Spinal cord (tissue), 10 donors: ENCODE measurements around the gene OR6N1. TPM values are rescaled to one million over a fixed set of nuclear protein-coding genes. Genes with fewer than 3 reads are reported as not detected.

Experiments used
- DNase-seq, 6 donors: peaks; one replicate each; pipeline versions ENCODE4 v3.0.0 to v3.0.0-alpha.2; 2013 to 2015; ENCODE audit warnings: low spot score in 6 of 6, low read depth in 4 of 6
- H3K27ac ChIP-seq: one replicate; pipeline ENCODE4 v1.5.1; 2013; ENCODE audit warnings: low read depth, low read length, control low read depth
- H3K27me3 ChIP-seq: one replicate; pipeline ENCODE4 v1.6.1; 2013; ENCODE audit warnings: low read length; ENCODE audit not compliant: control insufficient read depth, insufficient read depth
- H3K36me3 ChIP-seq: one replicate; pipeline ENCODE4 v1.6.1; 2013; ENCODE audit warnings: low read length; ENCODE audit not compliant: control insufficient read depth, insufficient read depth
- H3K4me1 ChIP-seq: one replicate; pipeline ENCODE4 v1.6.1; 2013; ENCODE audit warnings: low read length; ENCODE audit not compliant: control insufficient read depth, insufficient read depth
- H3K4me3 ChIP-seq: one replicate; pipeline ENCODE4 v1.5.1; 2013; ENCODE audit warnings: low read depth, low read length, control low read depth
- H3K9me3 ChIP-seq: one replicate; pipeline ENCODE4 v1.6.1; 2013; ENCODE audit warnings: low read length; ENCODE audit not compliant: control insufficient read depth, insufficient read depth
- WGBS: methylation state at CpG from one replicate; pipeline ENCODE4 v1.1.5; 2013; ENCODE audit warnings: missing lambda C conversion rate; ENCODE audit not compliant: insufficient coverage; 5-methylcytosine and 5-hydroxymethylcytosine counted together
- polyA plus RNA-seq, 2 donors: library from polyadenylated mRNA; unstranded; fragments of 120-200 nt; gene quantifications; one replicate each; pipeline ENCODE4 v1.2.1, GENCODE V29; 2013; ENCODE audit not compliant: insufficient read length in 2 of 2
- total RNA-seq, 2 donors: library from RNA; depleted of rRNA in 1 of 2; stranded (reverse); fragments of 120-200 nt in 1 of 2; fragments of >200 nt in 1 of 2; gene quantifications; one replicate each; pipeline versions ENCODE4 v1.2.3 to v1.2.4, GENCODE V29; 2013 to 2014
- donor health status: healthy.

OR6N1 gene
- total and polyA plus RNA-seq, 4 donors, result not detected

DNA sequence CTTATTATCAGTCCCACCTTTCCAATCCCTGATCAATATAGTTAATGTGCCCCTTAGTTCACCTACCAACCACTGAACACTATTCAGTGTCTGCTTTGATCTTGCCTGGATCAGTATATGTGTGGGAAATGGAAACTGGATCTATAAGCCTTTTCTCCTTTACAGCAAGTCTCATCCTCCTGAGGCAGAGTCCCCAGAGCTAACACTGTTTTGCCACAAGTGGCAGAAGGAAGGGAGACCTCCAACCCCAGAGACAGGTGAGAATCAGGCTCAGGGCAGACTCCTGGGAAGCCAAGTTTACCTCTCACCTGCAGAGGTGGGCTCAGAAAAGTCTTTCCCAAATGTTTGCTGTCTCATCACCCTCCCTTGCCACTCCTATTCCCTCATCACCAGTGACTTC is 9.1 kb upstream of the OR6N1 start, which contains the start of gene OR6N2:
TSS of gene OR6N2 (minus strand) at position 101 of the 400 bp plus-strand sequence. CDS start 3,569 bp downstream, outside the sequence.
- DNase-seq, result no peak
- Histone ChIP-seq H3K27me3 (no peaks in the 10 kb centered on the region), H3K27ac (no peak within 1 kb of the TSS), H3K4me1 (no peaks in the 10 kb centered on the region), H3K36me3 (no peaks in the 10 kb centered on the region), H3K4me3 (no peak within 1 kb of the TSS), H3K9me3 (no peaks in the 10 kb centered on the region)

DNA sequence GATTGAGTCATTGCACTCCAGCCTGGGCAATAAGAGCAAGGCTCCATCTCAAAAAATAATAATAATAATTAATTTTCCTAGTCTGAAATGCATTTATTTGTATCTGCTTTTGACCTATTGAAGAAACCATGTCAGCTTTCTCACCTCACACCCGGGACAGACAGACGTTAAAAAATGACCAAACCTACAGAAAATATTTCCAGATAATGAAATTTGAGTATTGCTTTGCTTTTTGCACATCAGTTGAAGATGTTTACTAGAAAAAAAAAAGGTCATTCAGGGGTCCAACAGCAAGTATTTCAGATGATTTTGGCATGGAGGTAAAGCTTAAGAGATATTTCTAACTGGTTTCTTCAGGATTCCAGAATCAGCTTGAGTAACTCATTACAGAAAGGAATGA is 17.6 kb downstream of the OR6N1 start, which contains the start of gene OR6K6:
TSS of gene OR6K6 (plus strand) at position 301 of the 400 bp plus-strand sequence. CDS start 168 bp downstream, outside the sequence.
- H3K27me3 ChIP-seq, result no peaks in the 10 kb centered on the region
- no peaks in the 10 kb centered on the region for H3K4me1 ChIP-seq
- H3K9me3 ChIP-seq, result no peaks in the 10 kb centered on the region
- H3K27ac ChIP-seq, result no peak within 1 kb of the TSS
- H3K36me3 ChIP-seq, result no peaks in the 10 kb centered on the region
- no CpG with 5 or more reads among the region's 2 CpGs for WGBS
- no peak within 1 kb of the TSS for H3K4me3 ChIP-seq
- DNase-seq, result no peak

DNA sequence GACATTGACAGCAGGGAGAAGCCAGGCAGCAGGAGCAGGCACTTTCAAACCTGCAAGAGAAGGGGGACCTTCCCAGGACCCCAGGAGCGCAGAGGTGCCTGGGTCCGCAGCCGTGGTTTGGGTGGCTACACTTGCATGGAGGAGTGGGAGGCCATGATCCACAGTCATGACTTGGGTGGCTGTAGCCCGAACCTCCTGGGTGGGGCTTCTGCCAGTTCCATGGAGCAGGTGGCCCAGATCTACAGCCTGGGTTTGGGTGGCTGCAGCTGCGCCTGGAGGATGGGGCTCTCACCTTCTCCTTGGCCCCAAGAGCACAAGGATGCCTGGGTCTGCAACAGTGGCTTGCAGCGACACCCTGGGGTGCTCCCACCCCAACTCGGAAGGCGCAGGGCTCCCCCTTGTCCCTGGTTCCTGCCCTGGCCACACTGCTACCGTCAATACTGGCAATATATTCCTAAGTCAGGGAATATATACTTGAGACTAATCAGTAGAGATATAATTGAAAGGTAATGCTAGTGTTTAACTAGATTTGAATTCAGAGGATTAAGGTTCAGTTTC is 19.8 kb downstream of the OR6N1 start:
- no peaks in the 10 kb centered on the region for H3K4me1 ChIP-seq
- H3K9me3 ChIP-seq, result no peaks in the 10 kb centered on the region
- no peaks in the 10 kb centered on the region for H3K36me3 ChIP-seq
- no peak overlapping the region for H3K4me3 ChIP-seq
- H3K27me3 ChIP-seq, result no peaks in the 10 kb centered on the region
- DNase-seq, result no peak
- WGBS, result 92% methylated on average over 5 of the region's 9 CpGs
- no peak overlapping the region for H3K27ac ChIP-seq

DNA sequence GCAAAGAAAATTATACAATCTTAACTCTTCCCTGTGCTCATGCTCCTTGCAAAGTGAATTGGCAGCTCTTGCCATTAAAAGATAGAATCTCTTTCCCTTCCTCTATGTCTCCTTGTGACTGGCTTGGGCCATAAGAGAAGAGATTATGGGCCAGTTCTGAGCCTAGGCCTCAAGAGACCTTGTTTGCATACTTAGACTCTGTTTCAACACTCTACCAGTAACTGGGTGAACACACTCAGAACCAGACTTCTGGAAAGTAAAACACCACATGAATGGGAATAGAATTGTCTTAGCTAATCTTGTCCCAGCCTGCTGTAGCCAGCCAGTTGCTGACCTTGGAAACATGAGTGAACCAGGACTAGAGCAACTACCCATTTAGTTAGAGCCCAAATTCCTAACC is 36.1 kb downstream of the OR6N1 start:
- no peak for DNase-seq
- Histone ChIP-seq H3K36me3 (no peaks in the 10 kb centered on the region), H3K27me3 (no peaks in the 10 kb centered on the region), H3K9me3 (no peaks in the 10 kb centered on the region), H3K4me1 (no peaks in the 10 kb centered on the region), H3K27ac (no peak overlapping the region), H3K4me3 (no peak overlapping the region)

DNA sequence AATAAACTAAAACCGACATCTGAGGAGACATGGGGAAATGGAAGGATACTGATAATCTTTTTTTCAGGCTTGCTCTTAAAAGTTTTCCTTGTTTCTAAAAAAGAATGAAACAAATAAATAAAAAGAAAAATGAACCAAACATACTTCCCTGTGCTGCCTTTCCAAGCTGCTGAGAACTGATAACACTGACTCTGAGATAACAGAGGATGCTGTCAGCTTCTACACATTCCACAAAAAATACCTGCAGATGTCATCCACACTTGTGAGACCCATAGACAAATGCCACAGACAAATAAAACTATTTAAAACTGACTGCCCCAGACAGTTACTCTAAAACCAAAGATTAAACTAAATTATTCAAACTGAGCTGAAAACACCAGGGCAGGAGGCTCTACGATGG is 39.5 kb downstream of the OR6N1 start:
- no peaks in the 10 kb centered on the region for H3K27me3 ChIP-seq
- H3K4me1 ChIP-seq, result no peaks in the 10 kb centered on the region
- H3K4me3 ChIP-seq, result no peak overlapping the region
- no peak overlapping the region for H3K27ac ChIP-seq
- WGBS, result 69% methylated on average over 1 of the region's 2 CpGs
- no peaks in the 10 kb centered on the region for H3K36me3 ChIP-seq
- no peaks in the 10 kb centered on the region for H3K9me3 ChIP-seq
- no peak for DNase-seq

DNA sequence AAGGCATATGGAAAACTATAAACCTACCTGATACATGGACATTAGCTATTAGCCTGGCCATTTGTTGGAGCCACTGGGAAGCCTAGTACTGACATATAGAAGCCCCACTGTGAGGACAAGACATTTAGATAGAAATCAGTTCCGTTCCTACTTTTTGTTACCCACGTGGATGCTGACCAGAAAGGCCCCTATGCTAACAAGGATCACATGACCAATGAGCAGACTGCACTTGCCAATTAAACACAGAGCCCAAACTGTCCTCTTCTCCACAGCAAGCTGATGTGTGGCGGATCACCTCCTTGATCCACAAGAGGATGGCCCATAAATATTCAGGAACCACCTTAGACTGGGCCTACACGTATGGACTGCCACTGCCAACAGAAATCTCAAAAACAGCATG is 40.3 kb downstream of the OR6N1 start:
- Histone ChIP-seq H3K9me3 (no peaks in the 10 kb centered on the region), H3K27ac (no peak overlapping the region), H3K27me3 (no peaks in the 10 kb centered on the region), H3K36me3 (no peaks in the 10 kb centered on the region), H3K4me3 (no peak overlapping the region), H3K4me1 (no peaks in the 10 kb centered on the region)
- 77% methylated on average over 4 of the region's 4 CpGs for WGBS
- DNase-seq, result no peak

DNA sequence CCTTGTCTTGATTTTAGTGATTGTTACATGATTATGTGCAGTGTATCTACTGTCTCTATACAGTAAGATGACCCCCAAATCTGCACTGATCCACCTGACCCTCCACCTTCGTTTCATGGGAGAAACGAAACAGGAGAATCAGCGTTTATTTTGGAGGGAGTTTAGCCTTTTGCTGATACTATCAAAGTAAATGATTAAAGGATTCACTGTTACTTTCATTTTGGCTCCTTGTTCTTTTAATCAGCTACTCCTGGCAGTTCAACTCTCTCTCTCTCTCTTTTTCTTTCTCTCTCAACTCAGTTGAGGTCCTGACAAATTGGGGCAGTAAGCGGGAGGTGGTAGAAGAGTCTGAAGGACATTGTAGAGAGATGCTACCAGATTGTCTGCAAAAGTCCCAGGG is 41.5 kb downstream of the OR6N1 start:
- WGBS, result no CpG with 5 or more reads among the region's 4 CpGs
- DNase-seq, result no peak
- H3K9me3 ChIP-seq, result no peaks in the 10 kb centered on the region
- H3K4me3 ChIP-seq, result no peak overlapping the region
- H3K27me3 ChIP-seq, result no peaks in the 10 kb centered on the region
- no peaks in the 10 kb centered on the region for H3K36me3 ChIP-seq
- no peaks in the 10 kb centered on the region for H3K4me1 ChIP-seq
- no peak overlapping the region for H3K27ac ChIP-seq

DNA sequence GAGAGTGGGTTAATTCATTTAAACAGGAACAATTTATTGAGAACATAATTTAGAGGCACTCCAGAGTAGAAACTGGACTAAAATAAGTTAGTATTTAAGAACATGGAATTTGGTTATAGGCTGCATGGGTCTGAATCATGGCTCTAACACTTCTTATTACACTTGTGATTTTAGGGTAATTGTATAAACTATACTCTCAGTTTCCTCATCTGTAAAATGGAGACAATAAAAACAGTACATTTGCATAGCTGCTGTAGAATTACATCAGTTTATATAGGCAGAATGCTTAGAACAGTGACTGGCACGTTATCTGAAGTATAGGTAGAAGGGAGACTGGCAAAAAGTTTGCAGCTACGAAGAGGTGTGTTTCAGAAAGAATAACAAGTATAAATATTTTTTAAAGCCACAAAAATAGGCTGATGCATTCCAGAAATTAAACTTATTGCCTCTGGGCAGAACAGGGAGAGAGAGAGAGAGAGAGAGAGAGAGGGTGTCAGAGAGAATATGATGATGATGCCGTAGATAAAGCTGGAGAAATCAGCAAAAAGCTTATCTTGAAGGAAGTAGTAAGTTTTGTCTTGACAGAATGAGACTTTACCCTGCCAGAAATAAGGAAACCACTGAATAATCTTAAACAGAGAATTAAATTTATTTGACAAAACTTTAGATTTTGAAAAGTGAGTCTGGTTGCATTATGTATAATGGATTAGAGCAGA is 43.3 kb downstream of the OR6N1 start:
- no peak overlapping the region for H3K27ac ChIP-seq
- no peaks in the 10 kb centered on the region for H3K4me1 ChIP-seq
- no peak overlapping the region for H3K4me3 ChIP-seq
- H3K27me3 ChIP-seq, result no peaks in the 10 kb centered on the region
- H3K36me3 ChIP-seq, result no peaks in the 10 kb centered on the region
- WGBS, result no CpG with 5 or more reads among the region's 3 CpGs
- H3K9me3 ChIP-seq, result no peaks in the 10 kb centered on the region
- no peak for DNase-seq

DNA sequence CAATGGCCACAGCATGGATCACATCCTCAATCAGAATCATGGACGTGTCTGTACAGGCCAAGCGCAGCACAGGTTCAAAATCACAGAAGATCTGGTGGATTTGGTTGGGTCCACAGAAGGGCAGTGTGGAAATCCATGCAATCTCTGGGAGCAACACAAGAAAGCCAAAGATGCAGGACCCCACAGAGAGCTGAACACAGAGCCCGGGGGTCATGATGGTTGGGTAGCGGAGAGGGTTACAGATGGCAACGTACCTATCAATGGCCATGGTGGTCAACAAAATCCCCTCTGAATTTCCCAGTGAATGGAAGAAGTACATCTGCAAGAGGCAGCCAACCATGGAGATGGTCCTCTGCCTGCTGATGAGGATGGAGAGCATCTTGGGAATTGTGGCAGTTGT is 47.6 kb downstream of the OR6N1 start:
- WGBS, result 94% methylated on average over 5 of the region's 5 CpGs

DNA sequence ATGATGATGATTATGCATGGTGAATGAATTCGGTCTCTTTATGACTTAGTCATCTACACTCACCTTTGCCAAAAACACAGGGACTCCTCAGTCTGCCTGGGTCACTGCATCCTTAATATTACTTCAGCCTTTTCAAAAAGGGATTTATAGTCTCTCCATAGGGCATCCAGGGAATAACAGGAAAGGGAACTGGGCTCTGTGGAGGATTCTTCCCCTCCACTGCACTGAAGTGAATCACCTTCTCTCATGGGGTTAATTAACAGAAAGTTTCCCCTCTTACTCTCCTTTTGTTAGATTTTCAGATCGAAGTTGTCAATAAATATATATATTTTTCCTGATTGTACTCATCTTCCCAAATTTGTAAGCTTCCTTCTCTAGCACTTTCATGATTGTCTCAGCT is 51.4 kb downstream of the OR6N1 start, which contains the start of gene OR6K3:
TSS of gene OR6K3 (minus strand) at position 101 of the 400 bp plus-strand sequence. CDS start 2,605 bp downstream, outside the sequence.
- DNase-seq, result no peak
- Histone ChIP-seq H3K27me3 (no peaks in the 10 kb centered on the region), H3K4me1 (no peaks in the 10 kb centered on the region), H3K27ac (no peak within 1 kb of the TSS), H3K4me3 (no peak within 1 kb of the TSS), H3K9me3 (no peaks in the 10 kb centered on the region), H3K36me3 (no peaks in the 10 kb centered on the region)
- WGBS, result no CpG with 5 or more reads among the region's 2 CpGs

More for the DNA sequence above, 47.6 kb downstream of the OR6N1 start:
- Histone ChIP-seq H3K27ac (no peak overlapping the region), H3K36me3 (no peaks in the 10 kb centered on the region), H3K9me3 (no peaks in the 10 kb centered on the region), H3K4me3 (no peak overlapping the region), H3K4me1 (no peaks in the 10 kb centered on the region), H3K27me3 (no peaks in the 10 kb centered on the region)
- no peak for DNase-seq
